Small intestine (tissue), 7 donors: ENCODE results near the gene RETREG1. TPM values are rescaled to one million over a fixed set of nuclear protein-coding genes. Genes with fewer than 3 reads are reported as not detected.
A peak's percentile ranks its signal among the peaks of the same experiment; 100 is the strongest.

Experiments used
- DNase-seq, 2 donors: peaks; one replicate each; pipeline versions ENCODE4 v3.0.0 to v3.0.0-alpha.2; 2013
- FAIRE-seq: peaks from 2 replicates; lab custom pipeline; 2012; peaks lifted over from hg19 to GRCh38; lab: Jason Lieb, UNC
- H3K27ac ChIP-seq, 3 donors: one replicate each; pipeline ENCODE4 v1.5.1; 2013; ENCODE audit warnings: low read length in 2 of 3, mild to moderate bottlenecking in 2 of 3, control low read depth in 1 of 3, inconsistent platforms in 1 of 3, low read depth in 1 of 3, moderate library complexity in 1 of 3
- H3K27me3 ChIP-seq, 3 donors: one replicate each; pipeline ENCODE4 v1.6.1; 2013; ENCODE audit warnings: low read length in 3 of 3, inconsistent platforms in 1 of 3; ENCODE audit not compliant: control insufficient read depth in 3 of 3, insufficient read depth in 3 of 3
- H3K36me3 ChIP-seq, 3 donors: one replicate each; pipeline ENCODE4 v1.6.1; 2013; ENCODE audit warnings: low read length in 3 of 3, inconsistent platforms in 1 of 3, low read depth in 1 of 3, mild to moderate bottlenecking in 1 of 3, moderate library complexity in 1 of 3; ENCODE audit not compliant: control insufficient read depth in 3 of 3, insufficient read depth in 2 of 3
- H3K4me1 ChIP-seq, 3 donors: one replicate each; pipeline ENCODE4 v1.6.1; 2013; ENCODE audit warnings: low read length in 2 of 3, inconsistent platforms in 1 of 3, low read depth in 1 of 3, mild to moderate bottlenecking in 1 of 3, moderate library complexity in 1 of 3; ENCODE audit not compliant: control insufficient read depth in 3 of 3, insufficient read depth in 2 of 3
- H3K4me3 ChIP-seq, 3 donors: one replicate each; pipeline ENCODE4 v1.5.1; 2013; ENCODE audit warnings: low read length in 3 of 3, control low read depth in 1 of 3, inconsistent platforms in 1 of 3, low read depth in 1 of 3, mild to moderate bottlenecking in 1 of 3, moderate library complexity in 1 of 3
- H3K9me3 ChIP-seq, 2 donors: one replicate each; pipeline ENCODE4 v1.6.1; 2013; ENCODE audit warnings: low read depth in 1 of 2, low read length in 1 of 2; ENCODE audit not compliant: control insufficient read depth in 2 of 2, insufficient read depth in 1 of 2
- WGBS, 3 donors: extraction: QIAGEN DNeasy Blood & Tissue Kit; methylation state at CpG; one replicate each; pipeline ENCODE4 v1.1.7; 2013; 5-methylcytosine and 5-hydroxymethylcytosine counted together
- polyA plus RNA-seq, 4 donors: library from polyadenylated mRNA; stranded (reverse) in 3 of 4; unstranded in 1 of 4; fragments of 200-250 nt in 3 of 4; fragments of 120-200 nt in 1 of 4; gene quantifications; one replicate each; pipeline versions ENCODE4 v1.2.1 to v1.2.3, GENCODE V29; 2013
- donor health status: healthy with polysubstance abuse.
- donor health status: control.
- donor health status: control.
- donor health status: Bipolar disorder and iron deficiency.
- donor health status: healthy.

RETREG1 gene
- polyA plus RNA-seq, 4 donors, result 9.5 to 36.0 (median 18.3) TPM

DNA sequence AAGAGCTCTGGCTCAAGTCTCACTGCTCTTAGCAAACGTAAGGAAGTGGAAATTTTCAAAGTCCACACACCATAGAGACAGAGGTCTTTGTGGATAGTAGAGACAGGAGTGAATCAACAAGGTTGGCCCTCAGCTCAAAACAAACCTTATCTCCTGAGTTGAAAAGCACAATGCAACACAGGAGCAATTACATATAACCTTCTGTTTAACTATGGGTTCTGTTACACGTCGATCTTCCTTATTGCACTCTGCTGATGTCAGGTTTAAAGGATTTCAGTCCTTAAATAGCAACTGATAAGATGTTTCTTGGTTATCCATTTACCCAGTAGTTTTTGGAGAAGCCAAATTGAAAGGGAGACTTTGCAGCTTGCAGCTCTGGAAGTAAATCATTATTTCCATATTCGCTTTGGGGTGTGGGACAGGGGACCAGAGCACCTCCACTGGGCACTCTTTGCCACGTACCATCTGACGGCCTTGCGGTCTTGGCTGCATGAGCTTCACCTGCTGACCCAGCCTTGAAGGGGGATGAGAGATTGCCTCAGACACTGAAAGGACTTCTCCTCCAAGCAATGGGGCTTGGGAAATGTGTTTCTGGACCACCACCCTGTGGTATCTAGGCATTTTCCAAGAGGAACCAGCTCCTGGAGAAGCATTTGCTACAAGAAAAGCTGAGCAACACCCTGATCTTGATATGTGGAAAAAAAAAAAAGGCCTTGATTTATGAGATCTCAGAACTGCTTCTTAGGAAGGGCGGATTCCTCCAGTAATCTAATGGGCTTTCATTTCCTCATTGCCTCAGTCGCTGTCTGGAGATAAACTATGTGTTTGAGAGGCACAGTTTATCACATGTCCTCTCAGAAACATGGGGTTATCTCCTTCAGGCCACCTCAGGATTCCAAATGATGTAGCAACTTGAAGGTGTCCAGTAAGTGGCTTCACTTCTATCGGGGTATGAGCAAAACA is 95.0 kb downstream of the RETREG1 start:
- DNase-seq, result peak; percentile 91 to 96
- H3K4me3 ChIP-seq, result peak overlapping the region in 2 of 3 donors; percentile 12 to 16
- FAIRE-seq, result peak; percentile 51
- peaks cover 0 to 39% (median 3%) of the 10 kb centered on the region in 3 donors for H3K4me1 ChIP-seq
- 17 to 54% (median 40%) methylated on average over 10 of the region's 10 CpGs for WGBS, 3 donors
- no peaks in the 10 kb centered on the region for H3K9me3 ChIP-seq
- H3K36me3 ChIP-seq, result peaks cover 0 to 6% (median 0%) of the 10 kb centered on the region in 3 donors
- peak overlapping the region; percentile 82 to 92 (median 91) for H3K27ac ChIP-seq
- no peaks in the 10 kb centered on the region for H3K27me3 ChIP-seq

DNA sequence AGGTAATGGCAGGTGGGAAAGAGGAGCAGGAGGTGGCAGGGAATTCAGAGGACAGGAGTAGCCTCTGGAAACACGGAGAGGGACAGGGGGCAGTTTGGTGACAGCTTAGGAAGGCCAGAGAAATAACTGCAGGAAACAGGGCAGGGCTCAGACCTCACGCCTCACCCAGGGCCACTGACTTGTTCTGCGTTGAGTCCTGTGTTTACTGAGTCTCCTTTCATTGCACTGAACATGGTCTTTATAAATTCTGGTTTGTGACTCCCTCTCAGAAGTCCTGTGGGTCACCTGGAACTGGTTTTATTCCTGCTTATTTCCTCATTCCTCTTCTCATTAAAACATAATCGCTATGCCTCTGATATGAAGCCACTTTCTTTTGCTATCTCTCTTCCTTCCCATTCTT is 96.0 kb downstream of the RETREG1 start:
- Histone ChIP-seq H3K27me3 (no peaks in the 10 kb centered on the region), H3K9me3 (no peaks in the 10 kb centered on the region), H3K4me1 (peaks cover 0 to 39% (median 3%) of the 10 kb centered on the region in 3 donors), H3K27ac (peak overlapping the region; percentile 82 to 91 (median 89)), H3K4me3 (no peak overlapping the region), H3K36me3 (peaks cover 0 to 4% (median 0%) of the 10 kb centered on the region in 3 donors)
- DNase-seq (peak; percentile 70), FAIRE-seq (no peak)
- WGBS, 3 donors, result 23 to 48% (median 30%) methylated on average over 4 of the region's 4 CpGs

DNA sequence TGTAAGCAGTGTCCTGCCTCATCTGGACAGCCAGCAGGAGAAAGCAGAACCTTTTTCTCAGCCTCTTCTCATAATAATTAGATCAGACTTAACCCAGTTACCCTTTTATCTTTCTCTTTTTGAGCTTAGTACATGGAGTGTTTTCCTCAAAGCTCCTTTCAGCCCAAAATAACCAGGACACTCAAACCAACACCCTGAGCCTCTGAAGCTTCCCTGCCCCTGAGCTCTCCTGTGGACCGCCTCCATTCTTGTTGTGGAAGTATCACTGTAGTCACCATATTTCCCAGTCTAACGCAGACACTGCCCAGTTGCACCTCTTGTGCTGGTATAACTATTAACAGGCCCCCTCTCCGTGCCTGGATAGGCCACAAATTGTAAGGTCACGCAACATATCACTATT is 97.4 kb downstream of the RETREG1 start:
- Histone ChIP-seq H3K36me3 (peaks cover 0 to 4% (median 0%) of the 10 kb centered on the region in 3 donors), H3K9me3 (no peaks in the 10 kb centered on the region), H3K4me3 (no peak overlapping the region), H3K4me1 (peaks cover 0 to 39% (median 3%) of the 10 kb centered on the region in 3 donors), H3K27me3 (no peaks in the 10 kb centered on the region), H3K27ac (peak overlapping the region in 1 of 3 donors; percentile 91)
- WGBS, 3 donors, result 89 to 91% (median 89%) methylated on average over 4 of the region's 4 CpGs
- no peak for DNase-seq
- FAIRE-seq, result no peak

DNA sequence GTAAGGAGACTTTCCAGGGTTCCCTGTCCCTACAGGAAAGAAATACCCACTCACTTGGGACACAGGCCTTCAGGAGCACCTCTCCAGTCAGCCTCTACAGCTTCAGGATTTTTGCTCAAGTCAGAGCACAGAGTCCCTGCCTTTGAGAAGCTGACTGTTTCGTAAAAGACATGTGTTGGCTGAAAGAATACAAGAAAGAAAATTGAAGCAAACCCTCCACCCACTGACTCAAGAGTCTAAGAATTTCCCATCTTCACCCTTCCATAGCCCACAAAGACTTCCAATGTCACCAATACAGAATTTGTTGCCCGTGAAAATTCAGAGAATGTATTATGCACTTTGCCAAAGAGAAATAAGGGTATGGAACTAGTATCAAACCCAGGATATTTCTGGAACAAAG is 98.2 kb downstream of the RETREG1 start:
- FAIRE-seq, result no peak
- Histone ChIP-seq H3K4me3 (no peak overlapping the region), H3K4me1 (peaks cover 0 to 39% (median 3%) of the 10 kb centered on the region in 3 donors), H3K36me3 (no peaks in the 10 kb centered on the region), H3K27ac (no peak overlapping the region), H3K27me3 (no peaks in the 10 kb centered on the region), H3K9me3 (no peaks in the 10 kb centered on the region)
- DNase-seq, result no peak
- 88 to 98% (median 88%) methylated on average over 2 of the region's 2 CpGs for WGBS, 3 donors

DNA sequence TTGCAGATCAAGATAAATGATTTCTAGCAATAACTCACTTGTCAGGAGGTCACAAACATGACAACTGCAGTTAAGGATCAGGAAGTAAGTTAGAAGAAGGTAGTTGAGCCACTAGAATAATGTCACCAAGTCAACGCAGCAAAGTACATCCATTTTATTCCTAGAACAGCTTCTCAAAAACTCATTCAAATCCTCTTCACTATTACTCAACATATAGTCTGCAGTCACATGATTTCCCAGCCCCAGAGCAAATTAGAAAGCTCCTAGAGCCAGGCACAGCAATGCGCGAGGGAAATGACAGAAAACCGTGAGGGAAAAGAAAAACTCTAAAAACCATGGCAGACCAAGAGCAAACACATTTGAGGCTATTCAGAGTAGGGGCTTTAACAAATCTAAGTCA is 101.3 kb downstream of the RETREG1 start:
- H3K4me1 ChIP-seq, result peaks cover 0 to 16% (median 0%) of the 10 kb centered on the region in 3 donors
- 52 to 89% (median 79%) methylated on average over 4 of the region's 4 CpGs for WGBS, 3 donors
- DNase-seq, result no peak
- no peak overlapping the region for H3K27ac ChIP-seq
- H3K9me3 ChIP-seq, result peaks cover 0 to 6% of the 10 kb centered on the region in 2 donors
- no peak overlapping the region for H3K4me3 ChIP-seq
- no peaks in the 10 kb centered on the region for H3K27me3 ChIP-seq
- no peaks in the 10 kb centered on the region for H3K36me3 ChIP-seq
- no peak for FAIRE-seq

DNA sequence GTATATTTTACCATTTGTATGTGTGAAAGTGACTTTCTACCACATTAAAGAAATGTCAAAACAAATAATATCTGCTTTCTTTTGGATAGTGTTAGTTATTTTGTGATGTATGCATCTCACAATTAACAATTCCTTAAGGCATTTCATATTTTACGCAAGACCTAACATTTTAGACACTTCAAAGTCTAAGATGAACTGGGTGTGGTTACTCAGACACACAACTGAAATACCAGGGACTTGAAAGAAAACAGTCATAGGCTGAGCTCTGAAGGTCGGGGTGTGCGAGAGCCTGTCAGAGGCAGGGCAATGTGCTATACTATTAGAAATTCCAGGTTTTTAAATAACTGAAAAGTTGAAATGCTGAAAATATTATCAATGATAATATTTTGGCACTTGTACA is 106.7 kb downstream of the RETREG1 start:
- WGBS, 3 donors, result 76 to 84% (median 80%) methylated on average over 3 of the region's 3 CpGs
- Histone ChIP-seq H3K4me3 (no peak overlapping the region), H3K9me3 (peaks cover 0 to 6% of the 10 kb centered on the region in 2 donors), H3K4me1 (peaks cover 0 to 27% (median 0%) of the 10 kb centered on the region in 3 donors), H3K27ac (peak overlapping the region in 1 of 3 donors; percentile 98), H3K27me3 (no peaks in the 10 kb centered on the region), H3K36me3 (peaks cover 0 to 9% (median 0%) of the 10 kb centered on the region in 3 donors)
- no peak for FAIRE-seq
- DNase-seq, result peak; percentile 19 to 56

DNA sequence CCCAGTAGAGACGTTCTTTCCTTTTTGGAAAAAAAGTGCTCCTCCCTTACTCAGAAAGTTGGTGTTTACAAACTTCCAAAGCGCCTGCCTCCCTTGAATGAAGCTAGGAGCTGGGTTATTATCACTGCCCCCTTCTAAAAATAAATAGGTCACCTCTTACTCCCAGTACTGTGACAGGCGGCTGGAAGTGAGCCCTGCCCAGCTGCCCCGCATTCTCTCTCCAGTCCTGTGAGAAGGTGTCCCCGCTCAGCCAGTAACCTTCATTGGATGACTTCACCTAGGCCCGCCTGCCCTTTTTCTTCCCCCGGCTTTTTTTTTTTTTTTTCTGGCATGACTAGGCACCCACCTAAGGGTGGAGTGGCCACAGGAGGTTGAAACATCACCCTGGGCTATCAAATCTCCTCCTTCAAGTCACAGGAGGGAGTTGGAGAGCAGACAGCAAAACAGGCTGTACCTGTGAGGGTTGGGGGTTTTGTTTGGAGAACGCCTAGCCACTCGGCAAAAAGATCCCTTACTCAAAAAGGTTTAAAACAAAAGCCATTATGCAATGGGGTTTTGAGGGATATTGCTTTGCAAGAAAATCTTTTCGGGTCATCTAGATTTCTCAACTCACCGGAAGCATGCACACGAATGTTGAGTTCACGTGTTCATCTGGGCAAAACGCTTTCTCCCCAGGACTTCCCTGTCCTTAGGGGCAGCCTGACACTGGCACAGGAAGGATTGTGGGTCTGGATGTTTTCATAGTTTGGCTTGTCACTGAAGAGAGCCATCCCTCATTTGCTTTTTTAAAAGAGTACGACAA is 107.9 kb downstream of the RETREG1 start:
- peaks cover 0 to 16% (median 0%) of the 10 kb centered on the region in 3 donors for H3K36me3 ChIP-seq
- 18 to 49% (median 33%) methylated on average over 15 of the region's 15 CpGs for WGBS, 3 donors
- H3K4me3 ChIP-seq, result peak overlapping the region in 2 of 3 donors; percentile 41 to 47
- peaks cover 0 to 6% of the 10 kb centered on the region in 2 donors for H3K9me3 ChIP-seq
- FAIRE-seq (no peak), DNase-seq (peak; percentile 85 to 89)
- peaks cover 0 to 28% (median 0%) of the 10 kb centered on the region in 3 donors for H3K4me1 ChIP-seq
- peak overlapping the region; percentile 84 to 98 (median 87) for H3K27ac ChIP-seq
- no peaks in the 10 kb centered on the region for H3K27me3 ChIP-seq

DNA sequence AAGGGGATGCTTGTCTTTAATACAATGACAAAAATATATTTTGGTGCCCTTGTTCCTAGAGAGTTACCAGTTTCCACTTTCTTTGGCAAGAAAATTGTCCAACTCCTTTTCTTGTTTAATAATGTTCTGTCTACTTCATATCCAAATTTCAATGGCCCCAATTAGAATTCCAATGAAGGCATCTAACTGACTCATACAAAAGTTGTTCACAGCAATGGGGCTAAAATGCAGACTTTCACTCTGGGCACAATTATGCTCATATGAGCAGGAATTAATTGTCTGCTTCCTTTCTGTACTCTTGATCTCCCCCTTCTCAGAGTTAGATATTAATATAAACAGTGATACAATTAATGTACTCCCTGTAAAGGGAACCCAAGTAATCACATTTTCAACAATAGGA is 109.1 kb downstream of the RETREG1 start:
- no peaks in the 10 kb centered on the region for H3K27me3 ChIP-seq
- H3K9me3 ChIP-seq, result peaks cover 0 to 6% of the 10 kb centered on the region in 2 donors
- peaks cover 0 to 28% (median 0%) of the 10 kb centered on the region in 3 donors for H3K4me1 ChIP-seq
- FAIRE-seq, result no peak
- peaks cover 0 to 16% (median 0%) of the 10 kb centered on the region in 3 donors for H3K36me3 ChIP-seq
- H3K27ac ChIP-seq, result peak overlapping the region in 1 of 3 donors; percentile 98
- peak; percentile 25 to 40 for DNase-seq
- peak overlapping the region in 2 of 3 donors; percentile 29 to 41 for H3K4me3 ChIP-seq
